Neuronal stem cell (in vitro differentiated cells): ENCODE results near the gene KIAA0753.

Experiments
- DNase-seq: peaks from one replicate; pipeline ENCODE4 v3.0.0-alpha.2; 2013; ENCODE audit warnings: low spot score
- H2AFZ ChIP-seq: one replicate; pipeline ENCODE4 v1.6.1; 2013; ENCODE audit warnings: mild to moderate bottlenecking, low read length, inconsistent platforms
- H2AK5ac ChIP-seq: 2 replicates; pipeline ENCODE4 v1.6.1; 2013; ENCODE audit warnings: low read depth, mild to moderate bottlenecking, inconsistent platforms, low read length, moderate library complexity, mixed read lengths
- H2BK120ac ChIP-seq: 2 replicates; pipeline ENCODE4 v1.6.1; 2013; ENCODE audit warnings: low read depth, mild to moderate bottlenecking, inconsistent platforms, low read length, moderate library complexity, mixed read lengths
- H2BK12ac ChIP-seq: one replicate; pipeline ENCODE4 v1.6.1; 2013; ENCODE audit warnings: low read length, inconsistent platforms
- H2BK15ac ChIP-seq: 2 replicates; pipeline ENCODE4 v1.6.1; 2013; ENCODE audit warnings: mild to moderate bottlenecking, low read length, inconsistent platforms, mixed read lengths
- H2BK5ac ChIP-seq: one replicate; pipeline ENCODE4 v1.6.1; 2013; ENCODE audit warnings: inconsistent platforms, mild to moderate bottlenecking, low read length, moderate library complexity
- H3K14ac ChIP-seq: one replicate; pipeline ENCODE4 v1.6.1; 2013; ENCODE audit warnings: low read length, inconsistent platforms
- H3K18ac ChIP-seq: 2 replicates; pipeline ENCODE4 v1.6.1; 2013; ENCODE audit warnings: low read length, inconsistent platforms
- H3K23ac ChIP-seq: 2 replicates; pipeline ENCODE4 v1.6.1; 2013; ENCODE audit warnings: low read depth, mild to moderate bottlenecking, mixed read lengths, low read length, inconsistent platforms; ENCODE audit not compliant: poor library complexity
- H3K27ac ChIP-seq: replicated peaks from 3 replicates; pipeline ENCODE4 v1.5.1; 2013; ENCODE audit warnings: low read length, inconsistent platforms
- H3K27me3 ChIP-seq, 3 experiments: 2 replicates each; pipeline ENCODE4 v1.6.1; 2013; ENCODE audit warnings: low read length in 3 of 3, mild to moderate bottlenecking in 2 of 3, inconsistent platforms in 1 of 3, low read depth in 1 of 3, mixed read lengths in 1 of 3, moderate library complexity in 1 of 3; ENCODE audit not compliant: control insufficient read depth in 3 of 3, insufficient read depth in 3 of 3
- H3K36me3 ChIP-seq, 2 donors: replicated peaks in 1 of 2; 2 replicates each; pipeline ENCODE4 v1.6.1; 2013; ENCODE audit warnings: low read length in 2 of 2; ENCODE audit not compliant: control insufficient read depth in 2 of 2, insufficient read depth in 2 of 2
- H3K4ac ChIP-seq: 2 replicates; pipeline ENCODE4 v1.6.1; 2013; ENCODE audit warnings: inconsistent platforms, mild to moderate bottlenecking, low read length, moderate library complexity
- H3K4me1 ChIP-seq, 2 donors: 1 replicate in 1 of 2; 2 replicates in 1 of 2; pipeline ENCODE4 v1.6.1; 2013; ENCODE audit warnings: low read length in 2 of 2, low read depth in 1 of 2; ENCODE audit not compliant: control insufficient read depth in 2 of 2, insufficient read depth in 1 of 2
- H3K4me2 ChIP-seq: one replicate; pipeline ENCODE4 v1.6.1; 2013; ENCODE audit warnings: mild to moderate bottlenecking, low read length, inconsistent platforms; ENCODE audit not compliant: insufficient read depth, poor library complexity, severe bottlenecking
- H3K4me3 ChIP-seq, 2 donors: 2 replicates each; pipeline ENCODE4 v1.5.1; 2013; ENCODE audit warnings: low read length in 2 of 2, mild to moderate bottlenecking in 2 of 2, inconsistent platforms in 1 of 2, moderate library complexity in 1 of 2
- H3K79me1 ChIP-seq: one replicate; pipeline ENCODE4 v1.6.1; 2013; ENCODE audit warnings: low read depth, mild to moderate bottlenecking, inconsistent platforms, low read length, moderate library complexity
- H3K9ac ChIP-seq: one replicate; pipeline ENCODE4 v1.6.1; 2013; ENCODE audit warnings: mild to moderate bottlenecking, low read depth, low read length, inconsistent platforms; ENCODE audit not compliant: poor library complexity
- H3K9me3 ChIP-seq, 2 donors: replicated peaks in 1 of 2; 2 replicates each; pipeline versions ENCODE3 to v1.6.1; 2013; ENCODE audit warnings: low read length in 2 of 2, mild to moderate bottlenecking in 2 of 2, inconsistent platforms in 1 of 2, low read depth in 1 of 2, mixed read lengths in 1 of 2, moderate library complexity in 1 of 2; ENCODE audit not compliant: control insufficient read depth in 2 of 2, insufficient read depth in 1 of 2
- H4K8ac ChIP-seq: one replicate; pipeline ENCODE4 v1.6.1; 2013; ENCODE audit warnings: low read depth, mild to moderate bottlenecking, inconsistent platforms, low read length, moderate library complexity
- H4K91ac ChIP-seq: one replicate; pipeline ENCODE4 v1.6.1; 2013; ENCODE audit warnings: low read length, low read depth, mild to moderate bottlenecking, inconsistent platforms; ENCODE audit not compliant: poor library complexity
- WGBS, 2 donors: extraction: QIAGEN DNeasy Blood & Tissue Kit; methylation state at CpG; one replicate each; pipeline ENCODE4 v1.1.7; 2013; ENCODE audit warnings: missing lambda C conversion rate in 2 of 2, mixed read lengths in 1 of 2; ENCODE audit not compliant: insufficient read length in 2 of 2, insufficient replicate concordance in 1 of 2; ENCODE audit errors: extremely low coverage in 2 of 2; 5-methylcytosine and 5-hydroxymethylcytosine counted together

KIAA0753 gene

DNA sequence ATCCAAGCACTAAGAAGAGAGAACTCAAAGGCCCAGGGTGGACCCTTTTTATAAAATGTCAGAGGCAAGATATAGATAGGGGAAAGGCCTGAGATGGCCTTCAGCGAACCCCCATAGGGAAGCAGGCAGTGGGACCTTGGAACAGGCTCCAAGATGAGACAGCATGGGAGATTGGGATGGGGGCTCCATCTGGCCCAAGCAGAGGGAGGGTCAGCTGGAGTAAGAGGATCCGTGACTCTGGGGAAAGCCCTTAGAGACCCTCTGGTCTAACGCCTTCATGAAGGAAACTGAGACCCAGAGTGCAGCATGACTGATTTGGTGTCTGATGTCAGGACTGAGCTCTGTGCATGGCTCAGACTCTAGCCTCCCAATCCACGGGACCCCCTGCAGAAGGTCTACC lies 41.8 kb upstream of the KIAA0753 start:
- no peak overlapping the region for H3K4me3 ChIP-seq
- H2BK12ac ChIP-seq = no peak overlapping the region
- no peak overlapping the region for H3K18ac ChIP-seq
- H2BK120ac ChIP-seq = no peak overlapping the region
- H3K27me3 ChIP-seq = peaks cover 0 to 31% (median 0%) of the 10 kb centered on the region in 3 experiments
- H4K91ac ChIP-seq = no peak overlapping the region
- no peak overlapping the region for H2BK5ac ChIP-seq
- H4K8ac ChIP-seq = no peak overlapping the region
- DNase-seq = no peak
- no peaks in the 10 kb centered on the region for H3K36me3 ChIP-seq
- no peaks in the 10 kb centered on the region for H3K9me3 ChIP-seq
- H3K79me1 ChIP-seq = no peaks in the 10 kb centered on the region
- H2AK5ac ChIP-seq = no peak overlapping the region
- H3K23ac ChIP-seq = no peak overlapping the region
- H3K9ac ChIP-seq = no peak overlapping the region
- H3K14ac ChIP-seq = no peak overlapping the region
- WGBS, 2 donors = no CpG with 5 or more reads among the region's 4 CpGs
- no peak overlapping the region for H3K4ac ChIP-seq
- H3K27ac ChIP-seq = no peak overlapping the region
- H3K4me2 ChIP-seq = no peak overlapping the region
- no peak overlapping the region for H2BK15ac ChIP-seq
- no peaks in the 10 kb centered on the region for H3K4me1 ChIP-seq
- no peak overlapping the region for H2AFZ ChIP-seq

DNA sequence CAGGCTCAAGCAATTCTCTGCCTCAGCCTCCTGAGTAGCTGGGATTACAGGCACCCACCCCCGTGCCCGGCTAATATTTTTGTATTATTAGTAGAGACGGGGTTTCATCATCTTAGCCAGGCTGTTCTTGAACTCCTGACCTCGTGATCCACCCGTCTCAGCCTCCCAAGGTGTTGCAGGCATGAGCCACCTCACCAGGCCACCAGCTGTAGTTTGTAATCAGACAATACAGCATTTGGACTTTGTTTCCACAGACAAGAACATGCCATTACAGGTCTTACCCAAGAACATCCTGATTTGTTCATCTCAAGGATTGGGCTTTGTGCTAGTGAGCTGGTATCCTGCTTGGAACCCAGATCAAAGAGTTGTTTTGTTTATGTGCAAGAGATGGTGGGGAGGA lies 41.2 kb upstream of the KIAA0753 start:
- no peak overlapping the region for H2AFZ ChIP-seq
- no CpG with 5 or more reads among the region's 5 CpGs for WGBS, 2 donors
- H3K9ac ChIP-seq = no peak overlapping the region
- H3K4ac ChIP-seq = no peak overlapping the region
- H3K4me1 ChIP-seq = no peaks in the 10 kb centered on the region
- no peak overlapping the region for H2BK15ac ChIP-seq
- no peaks in the 10 kb centered on the region for H3K36me3 ChIP-seq
- no peak overlapping the region for H3K18ac ChIP-seq
- no peak overlapping the region for H2BK12ac ChIP-seq
- no peaks in the 10 kb centered on the region for H3K9me3 ChIP-seq
- no peak overlapping the region for H2AK5ac ChIP-seq
- no peak overlapping the region for H3K14ac ChIP-seq
- no peak overlapping the region for H2BK5ac ChIP-seq
- H3K4me3 ChIP-seq = no peak overlapping the region
- H3K79me1 ChIP-seq = no peaks in the 10 kb centered on the region
- no peak overlapping the region for H3K23ac ChIP-seq
- H3K4me2 ChIP-seq = no peak overlapping the region
- H3K27me3 ChIP-seq = peaks cover 0 to 31% (median 0%) of the 10 kb centered on the region in 3 experiments
- no peak for DNase-seq
- H4K91ac ChIP-seq = no peak overlapping the region
- H3K27ac ChIP-seq = no peak overlapping the region
- no peak overlapping the region for H2BK120ac ChIP-seq
- no peak overlapping the region for H4K8ac ChIP-seq

DNA sequence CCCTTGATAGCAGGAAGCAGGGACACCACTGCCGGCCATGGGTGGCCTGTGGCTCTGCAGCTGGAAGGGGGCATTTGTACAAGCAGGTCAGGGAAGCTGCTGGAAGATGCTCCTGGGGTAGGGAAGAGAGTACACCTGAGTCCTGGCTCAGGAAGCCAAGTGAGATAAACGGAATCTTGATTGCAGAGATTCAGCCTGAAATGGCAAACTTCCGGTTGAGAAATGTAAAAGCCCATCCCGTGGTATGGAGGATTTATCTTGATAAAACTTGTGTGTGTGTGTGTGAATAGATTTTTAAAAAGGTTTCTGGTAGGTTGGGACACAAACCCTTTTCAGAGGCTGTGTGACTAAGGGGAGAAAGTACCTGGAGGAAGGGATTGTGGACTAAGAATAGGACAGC lies 40.7 kb upstream of the KIAA0753 start:
- Histone ChIP-seq H3K23ac (no peak overlapping the region), H2AFZ (no peak overlapping the region), H3K4me2 (no peak overlapping the region), H3K4ac (no peak overlapping the region), H3K9ac (no peak overlapping the region), H3K27ac (no peak overlapping the region), H2AK5ac (no peak overlapping the region), H3K79me1 (no peaks in the 10 kb centered on the region), H2BK5ac (no peak overlapping the region), H3K4me3 (no peak overlapping the region), H4K91ac (no peak overlapping the region), H2BK120ac (no peak overlapping the region), H3K4me1 (no peaks in the 10 kb centered on the region), H2BK12ac (no peak overlapping the region), H3K27me3 (peaks cover 0 to 29% (median 0%) of the 10 kb centered on the region in 3 experiments), H3K18ac (no peak overlapping the region), H3K9me3 (no peaks in the 10 kb centered on the region), H3K36me3 (no peaks in the 10 kb centered on the region), H2BK15ac (no peak overlapping the region), H3K14ac (no peak overlapping the region), H4K8ac (no peak overlapping the region)
- no CpG with 5 or more reads among the region's 4 CpGs for WGBS, 2 donors
- DNase-seq = no peak

DNA sequence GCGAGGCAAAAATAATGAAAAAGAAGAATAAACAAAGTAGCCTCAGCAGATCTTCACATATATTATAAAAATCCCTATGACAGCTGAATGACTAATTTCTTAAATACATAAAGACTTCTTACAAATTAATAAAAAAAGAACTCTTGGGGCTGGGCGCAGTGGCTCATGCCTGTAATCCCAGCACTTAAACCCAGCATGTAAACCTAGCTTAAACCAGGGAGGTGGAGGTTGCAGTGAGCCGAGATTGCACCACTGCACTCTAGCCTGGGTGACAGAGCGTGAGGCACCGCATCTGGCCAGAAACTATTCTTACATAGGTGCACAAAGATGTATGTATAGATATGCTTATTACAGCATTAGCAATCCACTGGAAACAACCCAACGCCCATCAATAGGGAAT lies 38.7 kb upstream of the KIAA0753 start:
- no peak overlapping the region for H3K23ac ChIP-seq
- no peak overlapping the region for H3K4ac ChIP-seq
- no peak overlapping the region for H3K4me2 ChIP-seq
- H3K4me3 ChIP-seq = no peak overlapping the region
- no peak overlapping the region for H2BK12ac ChIP-seq
- no CpG with 5 or more reads among the region's 6 CpGs for WGBS, 2 donors
- H3K18ac ChIP-seq = no peak overlapping the region
- no peak overlapping the region for H4K91ac ChIP-seq
- no peak overlapping the region for H2BK15ac ChIP-seq
- H3K27ac ChIP-seq = no peak overlapping the region
- no peak overlapping the region for H4K8ac ChIP-seq
- no peak overlapping the region for H2AK5ac ChIP-seq
- no peak for DNase-seq
- no peak overlapping the region for H2BK5ac ChIP-seq
- H3K79me1 ChIP-seq = no peaks in the 10 kb centered on the region
- H3K14ac ChIP-seq = no peak overlapping the region
- no peak overlapping the region for H3K9ac ChIP-seq
- no peaks in the 10 kb centered on the region for H3K9me3 ChIP-seq
- H2BK120ac ChIP-seq = no peak overlapping the region
- no peaks in the 10 kb centered on the region for H3K36me3 ChIP-seq
- peaks cover 0 to 21% (median 0%) of the 10 kb centered on the region in 3 experiments for H3K27me3 ChIP-seq
- no peaks in the 10 kb centered on the region for H3K4me1 ChIP-seq
- no peak overlapping the region for H2AFZ ChIP-seq
